ENCODE results near the gene GPR15. TPM values are rescaled to one million over a fixed set of nuclear protein-coding genes. Genes with fewer than 3 reads are reported as not detected.

GPR15 gene
- total RNA-seq, 1 experiment from 2014 or later, result not detected

- Mint-ChIP-seq H3K9me3 (no peaks in the 10 kb centered on the region; the same call in 1 of the 2 replicates), H3K4me3 (no peak overlapping the region), H3K36me3 (no peaks in the 10 kb centered on the region), H3K27ac (no peak overlapping the region), H3K27me3 (ENCODE audit: low read depth) (no peaks in the 10 kb centered on the region), H3K4me1 (0 out of 2 replicates have a peak, but pooled peaks cover 3% of the 10 kb centered on the region)
- no peak for DNase-seq (ENCODE audit: low spot score)
- TF ChIP-seq ZNF423 (CRISPR knock-in tag; IDR thresholded peaks at IDR 0.05), result no peak
- no peak for TF ChIP-seq TEAD1 (CRISPR knock-in tag; IDR thresholded peaks at IDR 0.05)
- ATAC-seq, result no peak
- CTCF ChIA-PET, result interaction anchor here (0.9 kb wide), 1 partner anchor 218 kb away, joined by 3 read pairs; no protein-coding TSS in a partner anchor
- POLR2A ChIA-PET, result no interaction called here
These were observed 30.1 kb downstream of the GPR15 start for GRCh38 chr3:98561727-98562521.

GRCh38 chr3:98563661-98564281, 32.0 kb downstream of the GPR15 start:
- ATAC-seq, result no peak
- Mint-ChIP-seq H3K4me1 (0 out of 2 replicates have a peak, but pooled peaks cover 3% of the 10 kb centered on the region), H3K27ac (no peak overlapping the region), H3K9me3 (no peaks in the 10 kb centered on the region; the same call in 1 of the 2 replicates), H3K27me3 (ENCODE audit: low read depth) (no peaks in the 10 kb centered on the region), H3K4me3 (no peak overlapping the region), H3K36me3 (no peaks in the 10 kb centered on the region)
- DNase-seq (ENCODE audit: low spot score), result no peak
- TF ChIP-seq PRRX2 (CRISPR knock-in tag; IDR thresholded peaks at IDR 0.05) (no peak), IRF2 (CRISPR knock-in tag; IDR thresholded peaks at IDR 0.05; ENCODE audit: borderline replicate concordance, low read depth) (no peak), SOX15 (CRISPR knock-in tag; IDR thresholded peaks at IDR 0.05) (no peak)
- ChIA-PET CTCF (no interaction called here), POLR2A (no interaction called here)

- no peaks in the 10 kb centered on the region for H3K36me3 Mint-ChIP-seq
- ATAC-seq, result no peak
- TF ChIP-seq ATF3 (CRISPR knock-in tag; conservative IDR thresholded peaks at IDR 0.05), result no peak
- TF ChIP-seq HMGXB4 (CRISPR knock-in tag; IDR thresholded peaks at IDR 0.05), result no peak
- no peak for TF ChIP-seq CDX4 (CRISPR knock-in tag; IDR thresholded peaks at IDR 0.05; ENCODE audit: borderline replicate concordance)
- no peaks in the 10 kb centered on the region for H3K27me3 Mint-ChIP-seq (ENCODE audit: low read depth)
- no peak overlapping the region for H3K4me3 Mint-ChIP-seq
- CTCF ChIA-PET, result interaction anchor here (1.4 kb wide), 1 partner anchor 38 kb away, joined by 7 read pairs; no protein-coding TSS in a partner anchor
- no peaks in the 10 kb centered on the region; the same call in 1 of the 2 replicates for H3K9me3 Mint-ChIP-seq
- POLR2A ChIA-PET, result interaction anchor here (0.5 kb wide), 1 partner anchor 165 kb away, joined by 7 read pairs; no protein-coding TSS in a partner anchor
- DNase-seq (ENCODE audit: low spot score), result no peak
- H3K4me1 Mint-ChIP-seq, result 0 out of 2 replicates have a peak, but pooled peaks cover 3% of the 10 kb centered on the region
- no peak overlapping the region for H3K27ac Mint-ChIP-seq
These were observed 32.7 kb downstream of the GPR15 start for GRCh38 chr3:98564282-98565005.

GRCh38 chr3:98565237-98565643, 33.5 kb downstream of the GPR15 start:
- H3K27ac Mint-ChIP-seq, result no peak overlapping the region
- ChIA-PET POLR2A (interaction anchor here (1.0 kb wide), 1 partner anchor 42 kb away, joined by 3 read pairs; the partner anchor contains the start of gene CLDND1), CTCF (interaction anchor here (1.4 kb wide), 1 partner anchor 37 kb away, joined by 7 read pairs; no protein-coding TSS in a partner anchor)
- no peak overlapping the region for H3K4me3 Mint-ChIP-seq
- no peaks in the 10 kb centered on the region for H3K36me3 Mint-ChIP-seq
- no peak for TF ChIP-seq ZNF396 (CRISPR knock-in tag; IDR thresholded peaks at IDR 0.05; ENCODE audit: borderline replicate concordance)
- no peak for DNase-seq (ENCODE audit: low spot score)
- no peaks in the 10 kb centered on the region for H3K9me3 Mint-ChIP-seq
- H3K27me3 Mint-ChIP-seq (ENCODE audit: low read depth), result no peaks in the 10 kb centered on the region
- 0 out of 2 replicates have a peak, but pooled peaks cover 3% of the 10 kb centered on the region for H3K4me1 Mint-ChIP-seq
- no peak for ATAC-seq

Measured in WTC11 (cell line).